ENCODE data around the gene KIF12. TPM values are rescaled to one million over a fixed set of nuclear protein-coding genes. Genes with fewer than 3 reads are reported as not detected.
"Not testable (repeated sequence)": the region's sequence is repeated elsewhere in the genome, so short reads cannot be mapped to it uniquely, and the experiment has no call there.

The KIF12 gene
- polyA plus RNA-seq, 6 donors from 2014 or later = not detected

DNA sequence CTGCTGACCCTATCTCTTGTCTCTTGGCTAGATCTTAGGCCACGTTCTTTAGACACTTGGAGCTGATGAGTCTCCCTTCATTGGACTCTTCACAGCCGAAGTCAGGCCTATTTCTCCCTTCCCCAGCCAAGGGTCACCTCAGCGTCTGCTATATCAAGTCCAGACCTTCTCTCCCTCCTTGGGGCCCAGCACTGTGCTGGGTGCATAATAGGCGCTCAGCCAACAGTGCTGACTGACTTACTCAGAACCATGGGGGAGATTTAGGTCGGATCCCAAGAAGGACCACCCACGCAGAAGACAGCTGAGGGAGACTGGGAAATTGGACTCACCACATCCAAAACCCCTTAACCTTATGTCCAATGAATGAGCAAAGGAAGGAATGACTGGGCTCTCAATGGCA, 15.4 kb downstream of the KIF12 start:
- DNase-seq (no peak), ATAC-seq (ENCODE audit: low read depth in 2 of 2) (no peak)
- H3K4me3 Mint-ChIP-seq = no peak overlapping the region
- peaks cover 0 to 4% (median 4%) of the 10 kb centered on the region in 3 donors for H3K27me3 Mint-ChIP-seq
- no peak overlapping the region for H3K27ac Mint-ChIP-seq
- H3K4me1 Mint-ChIP-seq = peaks cover 0 to 4% (median 4%) of the 10 kb centered on the region in 3 donors
- peaks cover 0 to 1% (median 0%) of the 10 kb centered on the region in 7 donors for H3K9me3 Mint-ChIP-seq
- H3K36me3 Mint-ChIP-seq = no peaks in the 10 kb centered on the region

DNA sequence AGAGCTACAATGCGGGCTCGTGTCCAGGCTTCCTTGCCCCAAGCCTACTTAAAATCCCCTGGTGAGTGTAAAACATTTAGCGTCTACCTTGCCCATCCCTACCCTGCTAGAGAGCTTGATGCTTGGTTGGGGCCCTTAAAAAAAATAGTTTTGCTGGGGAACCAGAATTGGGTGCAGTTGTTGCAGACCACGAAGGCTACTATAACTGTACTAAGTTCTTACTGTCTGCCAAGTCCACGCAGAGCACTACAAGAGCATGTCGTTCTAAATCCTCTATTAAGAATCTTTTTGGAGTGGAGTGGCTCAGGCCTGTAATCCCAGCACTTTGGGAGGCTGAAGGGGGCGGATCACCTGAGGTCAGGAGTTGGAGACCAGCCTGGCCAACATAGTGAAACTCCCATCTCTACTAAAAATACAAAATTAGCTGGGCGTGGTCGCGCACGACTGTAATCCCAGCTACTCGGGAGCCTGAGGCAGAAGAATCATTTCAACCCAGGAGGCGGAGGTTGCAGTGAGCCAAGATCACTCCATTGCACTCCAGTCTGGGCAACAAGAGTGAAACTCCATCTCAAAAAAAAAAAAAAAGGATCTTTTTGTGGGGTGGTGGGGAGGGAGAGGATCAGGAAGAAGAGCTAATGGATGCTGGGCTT, 16.2 kb downstream of the KIF12 start:
- H3K36me3 Mint-ChIP-seq; H3K9me3 Mint-ChIP-seq; H3K4me1 Mint-ChIP-seq; DNase-seq; H3K4me3 Mint-ChIP-seq; ATAC-seq (ENCODE audit: low read depth in 2 of 2); H3K27me3 Mint-ChIP-seq: not testable (repeated sequence)
- H3K27ac Mint-ChIP-seq = peak overlapping the region in 1 of 6 donors; percentile 71

DNA sequence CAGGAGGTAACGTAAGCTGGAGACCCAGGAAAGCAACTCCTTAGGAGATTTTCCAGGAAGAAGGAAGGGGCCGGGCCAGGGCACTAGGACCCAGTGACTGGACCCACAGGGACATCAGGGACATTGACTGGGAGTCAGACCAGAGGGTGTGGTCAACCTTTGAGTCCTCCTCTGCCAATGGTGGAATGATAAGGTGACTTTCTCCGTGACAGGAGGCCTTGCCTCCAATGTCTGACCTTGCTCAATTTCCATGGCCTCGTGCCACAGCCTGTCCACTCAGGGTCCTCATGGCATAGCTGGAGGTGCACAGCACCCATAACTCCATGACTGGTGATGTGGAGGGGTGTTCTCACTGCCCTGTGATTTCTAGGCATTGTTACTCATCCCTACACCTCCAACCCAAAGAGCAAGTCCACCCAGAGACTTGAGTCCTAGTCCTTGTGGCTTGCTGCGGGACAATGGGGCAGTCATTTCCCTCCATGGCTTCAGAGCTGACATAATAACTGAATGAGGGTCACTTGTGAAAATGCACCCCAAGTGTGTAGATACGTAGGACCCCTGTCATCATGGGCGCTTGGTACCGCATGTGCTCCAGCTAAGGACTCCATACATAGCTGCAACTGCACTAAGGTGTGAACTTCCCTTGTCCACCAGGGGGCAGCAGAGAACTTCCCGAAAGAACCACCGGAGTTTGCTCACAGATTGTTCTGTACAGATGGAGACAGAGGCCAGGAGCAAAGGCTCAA, 16.9 kb downstream of the KIF12 start:
- ATAC-seq (ENCODE audit: low read depth in 2 of 2) = peak; percentile 66 to 78

DNA sequence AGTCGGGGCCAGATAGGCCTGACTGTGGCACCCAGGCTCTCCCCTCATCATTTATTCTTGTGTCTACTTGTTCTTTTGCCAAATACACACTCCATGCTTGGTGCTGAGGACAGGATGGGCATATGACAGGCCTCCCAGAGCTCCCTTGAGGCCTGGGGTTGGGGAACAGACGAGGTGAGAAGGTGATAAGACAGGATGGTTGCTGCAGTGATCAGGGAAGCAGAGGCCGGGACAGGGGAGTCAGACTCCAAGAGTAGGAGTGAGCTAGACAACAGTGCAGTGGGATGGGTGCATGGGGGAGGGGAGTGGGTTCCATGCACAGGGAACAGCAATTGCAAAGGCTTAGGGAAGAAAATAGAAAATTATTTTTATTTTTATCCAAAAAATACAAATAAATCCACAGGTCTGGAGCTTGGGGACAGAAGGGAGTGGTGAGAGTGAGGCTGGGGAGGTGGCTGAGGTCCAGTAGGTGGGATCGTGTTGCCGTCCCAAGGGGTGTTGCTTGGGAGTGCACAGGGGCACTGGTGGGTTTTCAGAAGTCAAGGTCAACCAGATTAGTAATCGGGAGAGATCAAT, 17.6 kb downstream of the KIF12 start:
- Mint-ChIP-seq H3K4me3 (no peak overlapping the region), H3K36me3 (peaks cover 0 to 7% of the 10 kb centered on the region in 2 donors), H3K27me3 (peaks cover 4 to 10% (median 9%) of the 10 kb centered on the region in 3 donors), H3K9me3 (no peaks in the 10 kb centered on the region), H3K27ac (peak overlapping the region in 1 of 6 donors; percentile 91), H3K4me1 (peaks cover 0 to 4% (median 4%) of the 10 kb centered on the region in 3 donors)
- DNase-seq (no peak), ATAC-seq (ENCODE audit: low read depth in 2 of 2) (no peak)

More for the DNA sequence above, 16.9 kb downstream of the KIF12 start:
- Mint-ChIP-seq H3K4me1 (peaks cover 0 to 4% (median 4%) of the 10 kb centered on the region in 3 donors), H3K36me3 (peaks cover 0 to 2% of the 10 kb centered on the region in 2 donors), H3K4me3 (no peak overlapping the region), H3K27me3 (peaks cover 4 to 6% (median 4%) of the 10 kb centered on the region in 3 donors), H3K27ac (peak overlapping the region in 1 of 6 donors; percentile 71), H3K9me3 (no peaks in the 10 kb centered on the region)
- peak; percentile 60 for DNase-seq

DNA sequence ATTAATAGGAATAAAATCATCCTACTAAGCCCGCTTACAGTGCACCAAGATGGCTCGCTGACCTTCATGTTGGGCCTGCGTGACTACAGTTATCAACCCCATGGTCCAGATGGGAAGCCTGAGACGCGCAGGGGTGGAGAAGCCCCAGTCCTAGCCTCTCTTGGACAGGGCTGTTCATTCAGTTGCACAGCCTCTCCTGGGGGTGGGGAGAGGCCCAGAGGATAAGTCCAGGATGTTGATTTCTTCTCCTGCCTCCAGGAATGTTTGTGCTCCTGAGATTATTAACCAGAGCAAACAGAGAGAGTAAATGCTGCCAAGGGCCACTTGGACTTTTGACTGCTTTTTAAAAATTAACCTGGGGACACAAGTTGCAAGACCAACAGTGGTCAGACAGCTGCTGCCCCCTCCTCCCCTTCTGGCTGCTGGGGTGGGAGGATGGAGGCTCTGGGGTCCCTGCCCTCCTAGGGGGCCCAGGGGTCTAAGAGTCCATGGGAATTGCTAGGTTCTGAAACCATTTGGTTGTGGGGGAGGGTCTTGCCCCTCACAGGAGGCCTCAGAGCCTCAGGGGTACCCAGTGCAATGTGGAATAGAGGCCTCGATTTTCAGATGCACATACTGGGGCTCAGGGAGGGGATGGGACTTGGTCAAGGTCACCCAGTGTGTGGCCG, 18.2 kb downstream of the KIF12 start:
- peaks cover 0 to 4% (median 4%) of the 10 kb centered on the region in 3 donors for H3K4me1 Mint-ChIP-seq
- peak overlapping the region in 1 of 6 donors; percentile 91 for H3K27ac Mint-ChIP-seq
- no peak for ATAC-seq (ENCODE audit: low read depth in 2 of 2)
- H3K27me3 Mint-ChIP-seq = peaks cover 4 to 17% (median 15%) of the 10 kb centered on the region in 3 donors
- H3K36me3 Mint-ChIP-seq = peaks cover 0 to 7% of the 10 kb centered on the region in 2 donors
- H3K4me3 Mint-ChIP-seq = no peak overlapping the region
- no peaks in the 10 kb centered on the region for H3K9me3 Mint-ChIP-seq
- no peak for DNase-seq

DNA sequence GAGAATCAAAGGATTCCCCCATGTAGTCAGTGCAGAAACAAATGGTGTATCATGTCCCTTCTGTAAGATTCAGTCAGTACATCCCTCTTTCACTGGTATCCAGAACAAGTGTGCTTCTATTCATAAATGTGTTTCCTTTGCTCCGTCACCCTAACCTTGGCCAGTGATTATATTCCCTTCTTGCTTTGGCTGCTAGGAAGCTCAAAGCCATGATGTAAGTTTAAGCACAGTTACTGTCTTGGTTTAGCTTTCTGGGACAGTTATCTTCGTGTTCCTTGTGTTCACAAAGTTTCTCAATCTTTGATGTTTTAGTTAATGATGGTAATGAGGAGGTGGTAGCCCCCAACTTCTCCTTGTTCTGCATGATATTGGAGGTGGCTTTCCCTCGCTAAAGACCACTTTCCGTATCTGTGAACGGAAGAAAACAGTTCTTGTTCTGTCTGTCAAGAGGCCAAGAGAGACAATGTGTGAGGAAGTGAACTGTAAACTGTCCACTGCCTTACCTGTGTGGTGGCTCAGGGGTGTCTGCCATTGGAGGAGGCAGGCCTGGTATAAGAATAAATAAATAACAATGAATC, 18.8 kb downstream of the KIF12 start:
- H3K27ac Mint-ChIP-seq = no peak overlapping the region
- peaks cover 9 to 23% (median 21%) of the 10 kb centered on the region in 3 donors for H3K27me3 Mint-ChIP-seq
- no peak overlapping the region for H3K4me3 Mint-ChIP-seq
- H3K4me1 Mint-ChIP-seq = peaks cover 0 to 4% (median 4%) of the 10 kb centered on the region in 3 donors
- ATAC-seq (ENCODE audit: low read depth in 2 of 2) = no peak
- DNase-seq = no peak
- no peaks in the 10 kb centered on the region for H3K9me3 Mint-ChIP-seq
- H3K36me3 Mint-ChIP-seq = peaks cover 0 to 7% of the 10 kb centered on the region in 2 donors

DNA sequence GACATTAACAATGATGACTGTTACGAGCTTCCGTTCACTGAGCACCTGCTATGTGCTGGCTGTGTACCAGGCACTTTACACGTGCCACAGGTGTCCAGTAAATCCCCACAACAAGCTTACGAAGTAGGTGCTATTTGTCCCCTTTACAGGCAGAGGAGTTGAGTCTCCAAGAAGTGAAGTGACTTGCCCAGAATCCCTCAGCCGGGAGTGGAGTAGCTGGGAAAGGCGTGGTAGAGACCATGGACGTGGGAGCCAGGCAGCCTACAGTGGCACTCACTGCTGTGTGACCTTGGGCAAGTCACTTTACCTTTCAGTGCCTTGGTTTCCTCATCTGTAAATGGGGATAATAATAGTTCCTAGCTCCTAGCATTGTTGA, 20.3 kb downstream of the KIF12 start:
- H3K36me3 Mint-ChIP-seq = peaks cover 0 to 7% of the 10 kb centered on the region in 2 donors

DNA sequence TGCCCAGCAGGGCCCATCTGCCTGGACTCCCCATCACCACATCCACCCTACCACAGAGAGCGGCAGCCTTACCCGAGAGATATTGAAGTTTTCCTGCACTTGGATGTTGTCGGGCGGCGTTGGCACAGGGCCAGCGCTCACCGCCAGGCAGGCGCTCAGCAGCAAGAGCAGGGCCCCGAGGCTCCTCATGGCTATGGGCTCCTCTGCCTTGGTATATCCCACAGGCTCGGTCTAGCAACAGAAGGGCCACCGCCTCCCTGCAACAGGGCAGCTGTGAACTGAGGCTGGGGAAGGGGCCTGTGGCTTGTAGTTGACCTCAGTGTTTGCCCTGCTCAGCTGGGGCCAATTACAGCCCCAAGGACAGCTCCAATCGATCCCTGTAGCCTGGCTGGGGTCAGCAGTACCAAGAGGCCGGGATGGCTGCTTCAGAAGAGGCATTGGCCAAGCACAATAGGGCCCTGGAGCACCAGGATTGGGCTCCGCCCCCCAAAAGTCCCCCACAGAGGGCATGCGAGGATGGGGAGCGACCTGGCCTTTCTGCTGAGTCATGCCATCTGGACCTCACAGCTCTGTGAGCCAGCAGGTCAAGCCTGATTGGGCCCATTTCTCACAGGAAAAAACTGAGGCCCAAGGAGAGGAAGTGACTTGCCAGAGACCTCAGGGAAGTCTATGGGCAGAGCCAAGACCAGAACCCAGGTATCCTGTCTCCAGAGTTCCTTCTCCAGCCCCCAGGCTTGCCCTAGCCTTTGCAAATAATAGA, 20.9 kb downstream of the KIF12 start, which contains the start of gene AMBP:
Gene AMBP, minus strand, starts transcription at position 280 of the 760 bp plus-strand sequence. Its CDS starts 91 bp downstream, at position 189.
- Mint-ChIP-seq H3K4me3 (peak within 1 kb of the TSS in 1 of 8 donors; percentile 12), H3K9me3 (peaks cover 0 to 4% (median 0%) of the 10 kb centered on the region in 7 donors), H3K27ac (peak within 1 kb of the TSS in 1 of 6 donors; percentile 16)

More for the DNA sequence above, 20.3 kb downstream of the KIF12 start:
- DNase-seq (no peak), ATAC-seq (ENCODE audit: low read depth in 2 of 2) (no peak)
- Mint-ChIP-seq H3K4me1 (peaks cover 0 to 4% (median 4%) of the 10 kb centered on the region in 3 donors), H3K27ac (no peak overlapping the region), H3K9me3 (peaks cover 0 to 4% (median 0%) of the 10 kb centered on the region in 7 donors), H3K4me3 (no peak overlapping the region), H3K27me3 (peaks cover 16 to 36% (median 30%) of the 10 kb centered on the region in 3 donors)

DNA sequence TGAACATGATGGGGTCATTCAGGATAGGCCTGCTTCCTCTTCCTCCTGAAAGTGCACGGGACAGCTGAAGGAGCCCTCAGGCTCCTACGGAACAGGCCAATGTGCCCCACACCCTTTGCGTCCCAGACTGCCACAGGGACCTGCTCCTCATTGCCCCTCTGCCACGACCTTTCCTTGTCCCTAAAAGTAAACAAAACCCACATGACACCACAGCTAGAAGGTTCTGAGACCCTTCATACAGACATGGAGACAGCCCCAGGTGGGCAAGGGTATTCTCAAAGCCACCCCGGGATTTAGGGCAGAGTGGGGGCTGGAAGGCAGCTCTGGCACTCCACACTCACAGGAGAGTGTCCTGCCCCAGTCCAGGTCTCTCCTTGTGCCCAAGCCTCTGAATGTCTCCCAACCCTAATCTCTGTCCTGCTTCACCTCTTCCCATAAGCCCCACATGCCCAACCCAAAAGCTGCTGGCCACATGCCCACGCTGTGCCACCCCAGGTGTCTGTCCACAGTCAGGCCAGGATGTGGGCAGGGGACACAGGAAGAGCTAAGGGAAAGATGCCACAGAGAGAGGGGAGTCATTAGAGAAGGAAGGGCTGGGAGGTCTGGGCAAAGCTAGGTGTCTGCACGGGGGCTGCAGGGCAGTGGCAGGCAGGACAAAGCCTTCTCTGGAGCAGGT, 21.8 kb downstream of the KIF12 start:
- H3K9me3 Mint-ChIP-seq = peaks cover 0 to 4% (median 0%) of the 10 kb centered on the region in 7 donors
- no peak for ATAC-seq (ENCODE audit: low read depth in 2 of 2)

More for the DNA sequence above, 20.9 kb downstream of the KIF12 start, which contains the start of gene AMBP:
- peaks cover 0 to 7% of the 10 kb centered on the region in 2 donors for H3K36me3 Mint-ChIP-seq
- ATAC-seq (ENCODE audit: low read depth in 2 of 2) (no peak), DNase-seq (no peak)
- H3K4me1 Mint-ChIP-seq = peaks cover 0 to 4% (median 4%) of the 10 kb centered on the region in 3 donors
- peaks cover 16 to 36% (median 30%) of the 10 kb centered on the region in 3 donors for H3K27me3 Mint-ChIP-seq

DNA sequence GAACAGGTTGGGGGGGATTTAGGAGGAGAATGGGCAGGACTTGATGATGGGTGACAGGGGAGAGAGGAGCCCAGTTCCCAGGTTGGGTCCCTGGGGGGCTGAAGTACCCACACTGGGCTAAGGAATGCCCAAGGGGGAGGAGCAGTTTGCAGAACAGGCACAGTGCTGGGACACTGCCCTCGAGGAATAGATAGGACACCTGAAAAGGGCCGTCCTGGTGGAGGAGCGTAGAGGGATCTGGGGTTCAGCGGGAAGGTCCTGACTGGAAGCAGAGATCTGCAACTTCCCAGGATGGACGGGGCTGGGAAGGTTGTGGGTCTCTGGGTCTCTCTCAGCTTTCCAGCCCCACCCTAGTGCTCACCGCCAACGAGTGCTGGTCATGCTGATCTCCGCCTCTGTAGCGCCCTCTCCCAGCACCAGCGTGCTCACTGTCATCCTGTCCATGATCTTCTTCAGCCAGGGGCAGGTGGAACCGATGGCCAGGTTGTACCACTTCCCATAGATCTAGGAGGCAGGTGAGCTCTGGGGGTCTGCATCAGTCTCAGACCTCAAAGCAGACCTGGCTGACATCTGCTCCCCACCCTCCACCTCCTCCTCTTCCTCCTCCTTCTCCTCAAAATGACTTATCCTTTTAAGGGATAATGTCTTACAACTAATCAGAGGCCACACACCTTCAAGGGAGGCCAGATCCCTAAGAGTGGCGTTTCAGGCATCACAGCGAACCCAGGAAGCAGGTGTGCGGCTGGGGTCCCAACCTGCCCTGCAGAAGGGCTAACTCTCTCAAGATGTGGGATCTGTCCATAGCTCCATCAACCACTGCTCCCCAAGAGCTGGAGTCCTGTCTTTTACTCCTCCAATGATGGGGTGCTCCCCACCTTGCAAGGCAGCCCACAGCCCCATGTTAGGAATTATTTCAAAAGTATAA, 22.6 kb downstream of the KIF12 start:
- peak overlapping the region in 1 of 8 donors; percentile 64 for H3K4me3 Mint-ChIP-seq
- H3K27ac Mint-ChIP-seq = no peak overlapping the region
- H3K36me3 Mint-ChIP-seq = peaks cover 0 to 7% of the 10 kb centered on the region in 2 donors
- H3K4me1 Mint-ChIP-seq = no peaks in the 10 kb centered on the region
- peaks cover 0 to 5% (median 0%) of the 10 kb centered on the region in 7 donors for H3K9me3 Mint-ChIP-seq
- no peak for ATAC-seq (ENCODE audit: low read depth in 2 of 2)
- H3K27me3 Mint-ChIP-seq = peaks cover 11 to 36% (median 30%) of the 10 kb centered on the region in 3 donors
- no peak for DNase-seq

More for the DNA sequence above, 21.8 kb downstream of the KIF12 start:
- Mint-ChIP-seq H3K27ac (peak overlapping the region in 1 of 6 donors; percentile 16), H3K4me1 (no peaks in the 10 kb centered on the region), H3K27me3 (peaks cover 12 to 36% (median 30%) of the 10 kb centered on the region in 3 donors), H3K36me3 (peaks cover 0 to 7% of the 10 kb centered on the region in 2 donors), H3K4me3 (no peak overlapping the region)
- DNase-seq = no peak

DNA sequence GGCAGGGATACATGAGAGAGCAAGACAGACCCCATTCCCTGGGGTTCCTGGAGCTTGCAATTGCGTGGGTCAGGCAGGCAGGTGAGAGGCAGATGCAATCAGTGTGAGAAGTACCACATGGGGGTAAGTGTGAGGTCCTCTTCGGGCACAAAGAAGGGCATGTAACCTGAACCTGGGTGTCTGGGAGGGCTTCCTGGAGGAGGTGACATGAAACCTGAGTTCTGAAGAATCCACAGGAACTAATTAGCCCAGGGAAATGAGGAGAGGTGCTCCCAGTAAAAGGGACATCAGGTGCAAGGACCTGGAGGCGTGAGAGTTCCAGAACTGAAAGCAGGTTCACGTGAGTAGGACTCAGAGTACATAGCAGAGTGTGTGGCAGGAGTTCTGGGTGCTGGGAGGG, 23.5 kb downstream of the KIF12 start:
- Mint-ChIP-seq H3K9me3 (peaks cover 0 to 5% (median 0%) of the 10 kb centered on the region in 7 donors), H3K27me3 (peaks cover 11 to 36% (median 30%) of the 10 kb centered on the region in 3 donors), H3K27ac (no peak overlapping the region), H3K4me1 (no peaks in the 10 kb centered on the region), H3K4me3 (no peak overlapping the region), H3K36me3 (peaks cover 0 to 7% of the 10 kb centered on the region in 2 donors)
- ATAC-seq (ENCODE audit: low read depth in 2 of 2) = no peak
- DNase-seq = no peak
